GM19240 (cell line): ENCODE data around the gene SOX18.
A peak's percentile ranks its signal among the peaks of the same experiment; 100 is the strongest.

Experiments used
- DNase-seq: peaks from one replicate; pipeline ENCODE4 v3.0.0; 2011; ENCODE audit warnings: low spot score; ENCODE audit not compliant: insufficient read length

SOX18 gene

GRCh38 chr20:64069209-64069613 lies 19.8 kb upstream of the SOX18 start:
- DNase-seq = no peak

DNA sequence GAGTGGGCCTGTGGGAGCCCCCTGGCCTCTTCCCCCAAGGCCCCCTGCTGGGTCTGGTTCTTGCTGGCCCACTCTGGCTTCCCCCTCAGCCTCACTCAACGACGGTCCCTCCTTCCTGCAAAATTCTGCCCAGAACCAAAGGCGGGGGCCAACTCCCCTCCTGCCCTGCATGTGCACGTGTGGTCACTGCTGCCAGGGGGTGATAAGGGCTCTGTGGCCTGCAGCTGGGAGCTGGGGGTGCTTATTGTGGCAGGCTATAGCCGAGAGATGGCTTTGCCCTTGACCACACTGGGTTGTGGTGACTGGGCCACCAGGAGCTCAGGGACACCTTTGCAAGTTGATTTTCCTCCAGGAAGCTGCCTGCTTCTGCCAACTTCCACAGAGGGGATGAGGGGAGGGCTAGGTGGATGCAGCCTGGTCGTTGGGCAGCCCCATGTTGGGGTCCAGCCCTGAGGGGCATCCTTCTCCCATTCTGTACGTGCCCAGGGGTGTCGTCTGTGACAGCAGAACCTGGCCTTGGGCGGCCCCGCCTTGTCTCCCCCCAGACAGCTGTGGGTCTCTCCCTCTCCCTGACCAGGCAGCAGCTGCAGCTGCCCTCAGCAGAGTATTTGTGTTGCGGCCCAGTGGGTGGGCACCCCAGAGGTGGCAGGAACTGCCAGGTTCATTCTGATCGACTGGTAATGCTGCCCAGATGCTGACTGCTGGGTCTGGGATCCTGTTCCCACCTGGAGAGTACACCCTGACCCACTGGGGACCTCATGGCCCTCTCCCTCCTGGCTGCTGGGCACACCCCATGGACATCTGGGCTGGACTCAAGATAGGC lies 19.2 kb upstream of the SOX18 start:
- DNase-seq = no peak

DNA sequence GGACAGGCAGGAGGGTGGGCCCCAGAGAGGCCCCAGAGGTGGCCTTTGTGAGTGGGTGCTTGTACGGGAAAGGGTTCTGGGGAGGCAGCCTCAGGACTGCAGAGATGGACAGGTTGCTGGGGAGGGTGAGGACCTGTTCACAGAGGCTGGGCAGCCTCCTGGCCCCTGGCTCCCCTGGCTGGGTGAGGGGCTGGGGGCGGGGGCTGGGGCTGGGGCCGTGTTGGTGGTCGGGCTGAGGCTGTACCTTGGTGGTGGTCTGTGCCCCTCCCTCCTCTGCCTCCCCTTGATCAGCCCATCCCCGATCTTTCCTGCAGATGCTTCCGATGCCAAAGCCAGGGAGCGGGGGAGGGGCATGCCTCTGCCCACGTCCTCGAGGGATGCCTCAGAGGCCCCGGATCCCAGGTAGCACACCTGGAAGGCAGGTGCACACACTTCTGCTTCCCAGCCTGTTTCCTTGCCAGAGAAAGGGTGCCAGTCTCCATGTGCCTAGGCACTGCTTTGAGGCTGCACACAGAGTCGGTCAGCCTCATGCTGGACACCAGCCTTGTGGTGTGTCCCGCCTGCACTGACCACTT lies 18.4 kb upstream of the SOX18 start:
- DNase-seq = no peak

- no peak for DNase-seq
Measured at GRCh38 chr20:64067005-64067632, 17.7 kb upstream of the SOX18 start.

GRCh38 chr20:64065974-64066343 lies 16.5 kb upstream of the SOX18 start:
- peak; percentile 69 for DNase-seq

GRCh38 chr20:64065062-64065973 lies 15.9 kb upstream of the SOX18 start:
- DNase-seq = no peak

DNA sequence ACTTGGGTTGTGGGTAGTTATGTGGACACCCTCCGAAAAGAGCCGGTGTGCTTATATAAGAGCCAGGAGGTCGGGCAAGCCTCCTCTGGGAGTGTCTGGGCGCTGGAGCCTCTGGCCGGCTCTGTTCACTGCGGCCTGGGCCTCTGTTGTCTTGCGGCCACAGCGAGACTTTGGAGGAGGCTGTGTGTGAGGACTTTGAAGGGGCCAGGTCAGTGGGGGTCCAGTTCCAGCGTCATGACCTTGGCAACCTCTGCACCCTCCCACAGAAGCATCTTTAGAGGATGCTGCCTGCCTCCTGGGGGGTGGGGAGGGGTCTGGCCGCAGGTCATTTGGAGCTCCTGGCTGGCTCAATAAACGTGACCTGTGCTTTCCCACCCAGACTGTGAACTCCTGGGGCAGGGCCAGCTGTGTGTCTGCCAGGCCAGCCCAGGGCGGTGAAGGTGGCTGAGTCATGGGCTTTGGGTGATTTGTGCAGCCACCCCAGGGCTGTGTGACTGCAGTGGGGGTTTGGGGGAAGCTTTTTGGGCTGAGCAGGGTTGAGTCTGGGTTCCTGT lies 14.8 kb upstream of the SOX18 start:
- DNase-seq = no peak

- DNase-seq = no peak
Measured at GRCh38 chr20:64063389-64064144, 14.1 kb upstream of the SOX18 start.

- DNase-seq = peak; percentile 98
Measured at GRCh38 chr20:64062596-64063388, 13.4 kb upstream of the SOX18 start, which contains the start of gene TCEA2. TSS of gene TCEA2 (plus strand) at chr20:64063198. CDS start at chr20:64063313, 115 bp downstream.

DNA sequence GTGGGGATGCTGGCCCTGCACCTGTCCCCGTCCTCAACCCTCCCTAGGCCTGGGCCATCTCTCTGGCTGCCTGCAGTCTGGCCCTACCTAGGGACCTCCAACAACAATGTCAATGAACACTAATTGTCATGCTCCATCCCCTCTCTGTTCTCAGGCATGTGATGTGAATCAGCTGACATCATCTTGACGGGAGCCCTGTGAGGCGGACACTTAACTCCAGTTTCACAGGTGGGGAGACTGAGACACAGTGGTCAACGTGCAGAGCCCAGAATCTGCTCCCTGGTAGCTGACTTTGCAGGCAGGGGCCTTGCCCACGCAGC lies 12.8 kb upstream of the SOX18 start:
- DNase-seq = no peak

GRCh38 chr20:64058536-64058935 lies 9.1 kb upstream of the SOX18 start:
- DNase-seq = no peak

- peak; percentile 93 for DNase-seq
Measured at GRCh38 chr20:64057628-64058498, 8.4 kb upstream of the SOX18 start.

GRCh38 chr20:64056889-64057627 lies 7.6 kb upstream of the SOX18 start:
- DNase-seq = no peak

- DNase-seq = no peak
Measured at GRCh38 chr20:64056639-64056888, 7.1 kb upstream of the SOX18 start.

GRCh38 chr20:64055893-64056638 lies 6.6 kb upstream of the SOX18 start:
- no peak for DNase-seq

- DNase-seq = no peak
Measured at GRCh38 chr20:64055396-64055892, 6.0 kb upstream of the SOX18 start.

- no peak for DNase-seq
Measured at GRCh38 chr20:64053841-64054661, 4.6 kb upstream of the SOX18 start.
